GM12878 (cell line): ENCODE data around the gene FOSL1. TPM values are rescaled to one million over a fixed set of nuclear protein-coding genes. Genes with fewer than 3 reads are reported as not detected.
A peak's percentile ranks its signal among the peaks of the same experiment; 100 is the strongest.

Source experiments
- ATF7 ChIP-seq: fragments of 450-650 bp; IDR thresholded peaks from 2 replicates; pipeline ENCODE4 v1.6.1; 2016; ENCODE audit warnings: low read depth, mild to moderate bottlenecking
- BACH1 ChIP-seq: fragments of 450-650 bp; IDR thresholded peaks from 2 replicates; pipeline ENCODE4 v1.6.1; 2017; ENCODE audit warnings: mild to moderate bottlenecking, borderline replicate concordance
- CHD2 ChIP-seq: IDR thresholded peaks from 2 replicates; pipeline ENCODE4 v1.6.1; 2011; ENCODE audit warnings: low read depth, low read length, improper control_type of control experiment, borderline replicate concordance
- ELK1 ChIP-seq: IDR thresholded peaks from 2 replicates; pipeline ENCODE4 v1.6.1; 2012; ENCODE audit warnings: low read depth, low read length, improper control_type of control experiment
- EP300 ChIP-seq, 2 experiments: fragments of 150-350 bp in 1 of 2; IDR thresholded peaks; 2 replicates each; pipeline ENCODE4 v1.6.1; 2011 to 2012; ENCODE audit warnings: low read depth in 2 of 2, low read length in 2 of 2, borderline replicate concordance in 1 of 2, improper control_type of control experiment in 1 of 2, inconsistent platforms in 1 of 2; ENCODE audit not compliant: control insufficient read depth in 1 of 2
- GATAD2B ChIP-seq: fragments of 450-650 bp; conservative IDR thresholded peaks from 2 replicates; pipeline ENCODE4 v1.6.1; 2017; ENCODE audit warnings: low read depth, mild to moderate bottlenecking, moderate library complexity
- HDAC6 ChIP-seq: fragments of 200-600 bp; sonication (generic); IDR thresholded peaks from one replicate; pipeline ENCODE4 v1.8.0; 2017; ENCODE audit warnings: antibody characterized with exemption; ENCODE audit not compliant: unreplicated experiment
- KDM1A ChIP-seq: fragments of 200-600 bp; sonication (generic); IDR thresholded peaks from 2 replicates; pipeline ENCODE4 v1.6.1; 2016; ENCODE audit warnings: borderline replicate concordance
- MTA2 ChIP-seq: fragments of 450-650 bp; IDR thresholded peaks from 2 replicates; pipeline ENCODE4 v1.6.1; 2016; ENCODE audit warnings: low read depth, mild to moderate bottlenecking, moderate library complexity
- NBN ChIP-seq: fragments of 450-650 bp; IDR thresholded peaks from 2 replicates; pipeline ENCODE4 v1.6.1; 2016
- NR2C1 ChIP-seq: fragments of 450-650 bp; IDR thresholded peaks from 2 replicates; pipeline ENCODE4 v1.6.1; 2017; ENCODE audit warnings: antibody characterized with exemption, mild to moderate bottlenecking, moderate library complexity
- PKNOX1 ChIP-seq: fragments of 450-650 bp; IDR thresholded peaks from 2 replicates; pipeline ENCODE4 v1.6.1; 2016; ENCODE audit warnings: mild to moderate bottlenecking
- POLR2AphosphoS5 ChIP-seq: IDR thresholded peaks from 2 replicates; pipeline ENCODE4 v1.6.1; 2011; ENCODE audit warnings: mild to moderate bottlenecking, low read length, inconsistent platforms
- RAD51 ChIP-seq: fragments of 450-650 bp; IDR thresholded peaks from 2 replicates; pipeline ENCODE4 v1.6.1; 2016; ENCODE audit warnings: moderate library complexity, mild to moderate bottlenecking, inconsistent platforms
- SMAD5 ChIP-seq: IDR thresholded peaks from 2 replicates; pipeline ENCODE4 v1.6.1; 2016; ENCODE audit warnings: antibody characterized with exemption, low read depth
- SRF ChIP-seq, 2 experiments: IDR thresholded peaks; 2 replicates each; pipeline ENCODE4 v1.6.1; 2011; ENCODE audit warnings: low read depth in 2 of 2, low read length in 2 of 2, mild to moderate bottlenecking in 1 of 2, moderate library complexity in 1 of 2
- TARDBP ChIP-seq: IDR thresholded peaks from 2 replicates; pipeline ENCODE4 v1.6.1; 2016; ENCODE audit warnings: borderline replicate concordance
- ZBTB11 ChIP-seq: fragments of 450-650 bp; formaldehyde crosslinking; IDR thresholded peaks from 2 replicates; pipeline ENCODE4 v1.5.0; 2022; ENCODE audit warnings: mild to moderate bottlenecking, missing genetic modification characterization
- ZBTB40 ChIP-seq: fragments of 450-650 bp; IDR thresholded peaks from 2 replicates; pipeline ENCODE4 v1.6.1; 2016; ENCODE audit warnings: mild to moderate bottlenecking, moderate library complexity, borderline replicate concordance
- ZNF217 ChIP-seq: fragments of 450-650 bp; IDR thresholded peaks from 2 replicates; pipeline ENCODE4 v1.6.1; 2017; ENCODE audit warnings: antibody characterized with exemption, mild to moderate bottlenecking
- polyA plus RNA-seq, 11 experiments: library from polyadenylated mRNA; depleted of rRNA in 4 of 11; unstranded in 6 of 11; stranded (reverse) in 5 of 11; fragments of >200 nt; fragmentation: Nextera tagmentation in 4 of 11; fragmentation: Illumina TruSeq in 1 of 11; extraction: Ambion mirVana in 4 of 11; extraction: Trizol in 1 of 11; gene quantifications; 1 replicate in 1 of 11; 2 replicates in 10 of 11; pipeline versions ENCODE4 v1.2.1 to v1.2.3, GENCODE V29; 2011 to 2016; ENCODE audit warnings: inconsistent platforms in 2 of 11, missing spikeins in 2 of 11, low read depth in 1 of 11
- total RNA-seq, 4 experiments: library from RNA; depleted of rRNA in 3 of 4; stranded (reverse); fragments of >200 nt in 3 of 4; fragmentation: Illumina TruSeq in 1 of 4; extraction: Trizol in 1 of 4; gene quantifications; 2 replicates each; pipeline versions ENCODE4 v1.2.1 to v1.2.3, GENCODE V29; 2013 to 2021

The FOSL1 gene
- total and polyA plus RNA-seq, 10 of the 15 experiments (the other 5 are each of a cell fraction or from before 2014, with no cell fraction given), result 0.82 to 5.4 (median 2.1) TPM

GRCh38 chr11:65900125-65900898 lies at the start of gene FOSL1 (continued):
- TF ChIP-seq BACH1, result peak; percentile 78
- peak; percentile 88 for TF ChIP-seq ATF7
- TF ChIP-seq RAD51, result no peak
- peak; percentile 98 to 99 for TF ChIP-seq SRF (IDR thresholded peaks at IDR 0.05; ENCODE audit: low read depth in 2 of 2, low read length in 2 of 2)
- no peak for TF ChIP-seq MTA2
- 0 out of 4 replicates have a peak, but pooled peaks of 1 of the 2 experiments have one; percentile 8 for TF ChIP-seq EP300 (IDR thresholded peaks at IDR 0.05; ENCODE audit: borderline replicate concordance in 1 of 2, control insufficient read depth in 1 of 2, low read depth in 2 of 2, low read length in 2 of 2)
- peak; percentile 72 for TF ChIP-seq POLR2AphosphoS5
- no peak for TF ChIP-seq ZBTB40
- TF ChIP-seq NR2C1, result 0 out of 2 replicates have a peak, but pooled peaks have one; percentile 21
- 0 out of 2 replicates have a peak, but pooled peaks have one; percentile 58 for TF ChIP-seq TARDBP
- peak; percentile 90 for TF ChIP-seq ELK1
- no peak for TF ChIP-seq CHD2
- TF ChIP-seq PKNOX1, result peak; percentile 35; the same call in 1 of the 2 replicates
- TF ChIP-seq KDM1A, result no peak
- TF ChIP-seq NBN, result peak; percentile 51
- no peak for TF ChIP-seq SMAD5
- TF ChIP-seq ZBTB11 (CRISPR knock-in tag), result no peak
- TF ChIP-seq GATAD2B, result peak; percentile 67; the same call in 1 of the 2 replicates
- peak; percentile 40; the same call in 1 of the 2 replicates for TF ChIP-seq ZNF217
- TF ChIP-seq HDAC6, result peak; percentile 20
